IMR-90 (cell line): ENCODE data around the gene PRUNE2.

Source experiments
- BHLHE40 ChIP-seq: fragments of 150-350 bp; IDR thresholded peaks from 2 replicates; pipeline ENCODE4 v1.6.1; 2016; ENCODE audit warnings: mild to moderate bottlenecking, low read depth, low read length
- CEBPB ChIP-seq: IDR thresholded peaks from 2 replicates; pipeline ENCODE4 v1.6.1; 2012; ENCODE audit warnings: low read depth, low read length, improper control_type of control experiment
- MAZ ChIP-seq: IDR thresholded peaks from 2 replicates; pipeline ENCODE4 v1.6.1; 2012; ENCODE audit warnings: low read depth, mild to moderate bottlenecking, low read length, improper control_type of control experiment, moderate library complexity, borderline replicate concordance
- NFE2L2 ChIP-seq: fragments of 150-350 bp; IDR thresholded peaks from 2 replicates; pipeline ENCODE4 v1.6.1; 2016; ENCODE audit warnings: low read depth, mild to moderate bottlenecking, low read length
- POLR2A ChIP-seq: IDR thresholded peaks from 2 replicates; pipeline ENCODE4 v1.6.1; 2012; ENCODE audit warnings: mild to moderate bottlenecking, low read depth, low read length
- RAD21 ChIP-seq: IDR thresholded peaks from 2 replicates; pipeline ENCODE4 v1.6.1; 2012; ENCODE audit warnings: low read length, improper control_type of control experiment
- RCOR1 ChIP-seq: IDR thresholded peaks from 2 replicates; pipeline ENCODE4 v1.6.1; 2012; ENCODE audit warnings: mild to moderate bottlenecking, low read length, improper control_type of control experiment; ENCODE audit not compliant: insufficient replicate concordance
- TF ChIP-seq, protein P1 (sequence below): conservative IDR thresholded peaks from 2 replicates; pipeline ENCODE4 v1.5.1; 2012; ENCODE audit warnings: mild to moderate bottlenecking, low read depth, low read length, improper control_type of control experiment
- TF ChIP-seq, protein P2 (sequence below): fragments of 150-350 bp; IDR thresholded peaks from 2 replicates; pipeline ENCODE4 v1.6.1; 2016; ENCODE audit warnings: low read depth, mild to moderate bottlenecking, low read length, moderate library complexity, borderline replicate concordance
- TF ChIP-seq, protein P3 (sequence below): fragments of 150-350 bp; IDR thresholded peaks from 2 replicates; pipeline ENCODE4 v1.6.1; 2017; ENCODE audit warnings: mild to moderate bottlenecking, antibody characterized with exemption, low read length, low read depth

DNA sequence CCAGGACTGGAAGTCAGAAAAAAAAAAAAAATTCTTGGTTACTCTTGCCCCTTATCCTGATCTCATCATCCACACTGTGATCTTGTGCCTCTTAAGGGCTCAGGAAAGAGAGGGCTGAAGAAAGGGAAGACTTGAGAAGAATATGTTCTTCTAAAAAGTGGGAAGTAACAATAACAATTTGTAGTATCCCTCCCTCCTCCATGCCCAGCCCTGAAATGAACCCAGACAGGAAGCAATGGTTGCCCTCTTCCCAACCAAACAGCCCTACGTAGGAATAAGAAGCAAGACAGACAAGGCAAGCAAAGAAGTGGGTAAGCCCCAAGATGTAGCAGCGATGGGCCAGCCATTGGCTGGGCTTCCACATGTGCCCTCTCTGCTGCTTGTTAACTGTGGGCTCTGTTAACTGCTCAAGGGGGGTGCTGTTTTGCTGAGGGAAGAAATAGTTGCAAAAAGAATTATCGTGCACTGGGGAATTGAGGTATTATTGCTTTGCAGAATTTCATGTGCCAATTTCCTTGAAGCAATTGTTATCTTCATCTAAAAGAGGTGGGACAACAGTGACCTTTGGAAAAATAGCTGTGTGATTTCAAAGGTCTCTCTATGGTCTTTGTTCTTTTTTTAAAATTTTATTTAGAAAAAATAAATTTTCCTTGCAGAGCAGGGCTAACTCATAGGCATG, 288.3 kb downstream of the PRUNE2 start:
- no peak for TF ChIP-seq MAZ
- TF ChIP-seq, protein P1, sequence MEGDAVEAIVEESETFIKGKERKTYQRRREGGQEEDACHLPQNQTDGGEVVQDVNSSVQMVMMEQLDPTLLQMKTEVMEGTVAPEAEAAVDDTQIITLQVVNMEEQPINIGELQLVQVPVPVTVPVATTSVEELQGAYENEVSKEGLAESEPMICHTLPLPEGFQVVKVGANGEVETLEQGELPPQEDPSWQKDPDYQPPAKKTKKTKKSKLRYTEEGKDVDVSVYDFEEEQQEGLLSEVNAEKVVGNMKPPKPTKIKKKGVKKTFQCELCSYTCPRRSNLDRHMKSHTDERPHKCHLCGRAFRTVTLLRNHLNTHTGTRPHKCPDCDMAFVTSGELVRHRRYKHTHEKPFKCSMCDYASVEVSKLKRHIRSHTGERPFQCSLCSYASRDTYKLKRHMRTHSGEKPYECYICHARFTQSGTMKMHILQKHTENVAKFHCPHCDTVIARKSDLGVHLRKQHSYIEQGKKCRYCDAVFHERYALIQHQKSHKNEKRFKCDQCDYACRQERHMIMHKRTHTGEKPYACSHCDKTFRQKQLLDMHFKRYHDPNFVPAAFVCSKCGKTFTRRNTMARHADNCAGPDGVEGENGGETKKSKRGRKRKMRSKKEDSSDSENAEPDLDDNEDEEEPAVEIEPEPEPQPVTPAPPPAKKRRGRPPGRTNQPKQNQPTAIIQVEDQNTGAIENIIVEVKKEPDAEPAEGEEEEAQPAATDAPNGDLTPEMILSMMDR: no peak
- no peak for TF ChIP-seq RAD21
- no peak for TF ChIP-seq POLR2A
- TF ChIP-seq, protein P2, sequence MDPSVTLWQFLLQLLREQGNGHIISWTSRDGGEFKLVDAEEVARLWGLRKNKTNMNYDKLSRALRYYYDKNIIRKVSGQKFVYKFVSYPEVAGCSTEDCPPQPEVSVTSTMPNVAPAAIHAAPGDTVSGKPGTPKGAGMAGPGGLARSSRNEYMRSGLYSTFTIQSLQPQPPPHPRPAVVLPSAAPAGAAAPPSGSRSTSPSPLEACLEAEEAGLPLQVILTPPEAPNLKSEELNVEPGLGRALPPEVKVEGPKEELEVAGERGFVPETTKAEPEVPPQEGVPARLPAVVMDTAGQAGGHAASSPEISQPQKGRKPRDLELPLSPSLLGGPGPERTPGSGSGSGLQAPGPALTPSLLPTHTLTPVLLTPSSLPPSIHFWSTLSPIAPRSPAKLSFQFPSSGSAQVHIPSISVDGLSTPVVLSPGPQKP: no peak
- TF ChIP-seq NFE2L2: no peak
- TF ChIP-seq CEBPB: no peak
- no peak for TF ChIP-seq RCOR1
- TF ChIP-seq, protein P3, sequence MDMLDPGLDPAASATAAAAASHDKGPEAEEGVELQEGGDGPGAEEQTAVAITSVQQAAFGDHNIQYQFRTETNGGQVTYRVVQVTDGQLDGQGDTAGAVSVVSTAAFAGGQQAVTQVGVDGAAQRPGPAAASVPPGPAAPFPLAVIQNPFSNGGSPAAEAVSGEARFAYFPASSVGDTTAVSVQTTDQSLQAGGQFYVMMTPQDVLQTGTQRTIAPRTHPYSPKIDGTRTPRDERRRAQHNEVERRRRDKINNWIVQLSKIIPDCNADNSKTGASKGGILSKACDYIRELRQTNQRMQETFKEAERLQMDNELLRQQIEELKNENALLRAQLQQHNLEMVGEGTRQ: no peak
- no peak for TF ChIP-seq BHLHE40
